Measurements from ENCODE around the gene EFCC1.

EFCC1 gene

DNA sequence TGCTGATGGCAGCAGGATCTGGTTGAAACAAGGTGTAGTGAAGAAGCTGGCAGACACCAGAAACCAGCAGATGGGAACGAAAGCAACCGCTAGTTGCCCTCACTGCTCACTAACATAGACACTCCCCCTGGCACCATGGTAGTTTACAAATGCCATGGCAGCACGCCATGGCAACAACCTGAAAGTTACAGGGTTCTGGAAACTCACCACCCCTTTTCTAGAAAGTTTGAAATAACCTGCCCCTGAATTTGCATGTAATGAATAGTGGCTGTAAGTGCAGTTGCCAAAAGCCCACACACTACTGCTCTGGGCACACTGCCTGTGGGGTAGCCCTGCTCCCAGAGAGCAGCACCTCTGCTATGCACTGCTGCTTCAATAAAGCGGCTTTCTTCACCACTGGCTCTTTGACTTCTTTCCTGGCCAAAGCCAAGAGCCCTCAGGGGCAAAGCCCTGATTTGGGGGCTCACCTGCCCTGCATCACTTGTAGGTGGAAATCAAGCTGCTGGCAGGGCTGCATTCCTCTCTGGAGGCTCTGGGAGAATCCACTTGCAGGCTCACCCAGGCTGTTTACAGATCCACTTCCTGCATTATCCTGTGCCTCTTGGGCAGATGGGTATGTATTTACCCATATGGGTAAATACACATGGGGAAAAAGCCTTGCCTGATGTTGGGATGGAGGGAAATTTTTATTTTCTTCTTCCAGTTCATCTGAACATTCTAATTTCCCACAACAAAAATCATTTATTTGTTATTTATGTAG is 57.5 kb downstream of the EFCC1 start:
- H3K36me3 ChIP-seq (replicated peaks; ENCODE audit: insufficient read depth, low read length) = no peaks in the 10 kb centered on the region
- TF ChIP-seq EZH2 (optimal IDR thresholded peaks at IDR 0.05; ENCODE audit: low read depth, low read length) = no peak
- TF ChIP-seq, protein P1, sequence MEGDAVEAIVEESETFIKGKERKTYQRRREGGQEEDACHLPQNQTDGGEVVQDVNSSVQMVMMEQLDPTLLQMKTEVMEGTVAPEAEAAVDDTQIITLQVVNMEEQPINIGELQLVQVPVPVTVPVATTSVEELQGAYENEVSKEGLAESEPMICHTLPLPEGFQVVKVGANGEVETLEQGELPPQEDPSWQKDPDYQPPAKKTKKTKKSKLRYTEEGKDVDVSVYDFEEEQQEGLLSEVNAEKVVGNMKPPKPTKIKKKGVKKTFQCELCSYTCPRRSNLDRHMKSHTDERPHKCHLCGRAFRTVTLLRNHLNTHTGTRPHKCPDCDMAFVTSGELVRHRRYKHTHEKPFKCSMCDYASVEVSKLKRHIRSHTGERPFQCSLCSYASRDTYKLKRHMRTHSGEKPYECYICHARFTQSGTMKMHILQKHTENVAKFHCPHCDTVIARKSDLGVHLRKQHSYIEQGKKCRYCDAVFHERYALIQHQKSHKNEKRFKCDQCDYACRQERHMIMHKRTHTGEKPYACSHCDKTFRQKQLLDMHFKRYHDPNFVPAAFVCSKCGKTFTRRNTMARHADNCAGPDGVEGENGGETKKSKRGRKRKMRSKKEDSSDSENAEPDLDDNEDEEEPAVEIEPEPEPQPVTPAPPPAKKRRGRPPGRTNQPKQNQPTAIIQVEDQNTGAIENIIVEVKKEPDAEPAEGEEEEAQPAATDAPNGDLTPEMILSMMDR (IDR thresholded peaks at IDR 0.05; ENCODE audit: low read length) = peak; percentile 26
- H3K4me1 ChIP-seq (ENCODE audit: low read length) = peaks cover 24% of the 10 kb centered on the region
- peak overlapping the region; percentile 87 for H3K27ac ChIP-seq (ENCODE audit: low read length)
- DNase-seq = peak; percentile 95
- peak overlapping the region; percentile 68 for H3K9ac ChIP-seq (ENCODE audit: low read length)
- H3K27me3 ChIP-seq (replicated peaks; ENCODE audit: insufficient read depth, low read length) = no peaks in the 10 kb centered on the region
- H2AFZ ChIP-seq (ENCODE audit: low read length) = peak overlapping the region; percentile 29; the same call in 1 of the 2 replicates
- peak overlapping the region; percentile 71 for H3K4me2 ChIP-seq (ENCODE audit: low read depth, low read length)
- H4K20me1 ChIP-seq (ENCODE audit: insufficient read depth, low read length) = no peaks in the 10 kb centered on the region
- H3K9me3 ChIP-seq (replicated peaks; ENCODE audit: insufficient read depth, low read length) = no peaks in the 10 kb centered on the region
- peaks cover 14% of the 10 kb centered on the region for H3F3A ChIP-seq (ENCODE audit: insufficient read depth, low read length)
- no peaks in the 10 kb centered on the region for H3K79me2 ChIP-seq (ENCODE audit: low read length)
- peak overlapping the region; percentile 10; the same call in 1 of the 2 replicates for H3K4me3 ChIP-seq (ENCODE audit: low read length)
- no peaks in the 10 kb centered on the region for H3K9me2 ChIP-seq (replicated peaks; ENCODE audit: insufficient read depth, low read length)

DNA sequence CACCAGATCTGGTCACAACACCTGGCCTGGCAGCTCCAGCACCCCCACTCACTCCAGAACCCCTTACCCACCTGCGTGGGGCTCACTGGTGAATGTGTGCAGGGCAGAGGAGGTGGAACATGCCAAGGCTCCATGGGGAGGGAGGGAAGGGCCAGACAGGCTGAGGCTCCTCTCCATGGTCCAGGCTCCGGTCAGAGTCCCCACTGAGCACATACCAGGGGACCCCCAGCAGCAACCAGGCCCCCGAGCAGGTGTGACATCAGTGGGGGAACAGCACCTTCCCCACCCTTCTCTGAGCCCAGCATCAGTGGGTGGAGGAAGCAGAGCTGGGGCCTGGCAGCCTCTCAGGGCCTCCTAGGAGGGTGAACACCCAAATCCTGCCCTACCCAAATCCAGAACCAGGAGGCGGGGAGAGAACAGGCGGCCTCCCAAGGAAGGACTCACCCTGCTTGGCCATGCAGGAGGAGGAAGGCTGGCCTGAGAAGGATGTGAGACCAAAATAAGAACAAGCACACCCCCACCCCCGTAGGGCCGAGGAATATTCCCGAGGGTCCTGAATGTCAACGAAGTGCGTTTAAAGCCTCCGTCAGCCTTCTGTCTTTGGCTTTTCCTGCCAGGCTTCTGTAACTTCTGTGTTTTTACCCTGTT is 58.3 kb downstream of the EFCC1 start:
- no peaks in the 10 kb centered on the region for H4K20me1 ChIP-seq (ENCODE audit: insufficient read depth, low read length)
- no peaks in the 10 kb centered on the region for H3K36me3 ChIP-seq (replicated peaks; ENCODE audit: insufficient read depth, low read length)
- no peak overlapping the region for H3K4me3 ChIP-seq (ENCODE audit: low read length)
- H3K9me2 ChIP-seq (replicated peaks; ENCODE audit: insufficient read depth, low read length) = no peaks in the 10 kb centered on the region
- no peak for TF ChIP-seq EZH2 (optimal IDR thresholded peaks at IDR 0.05; ENCODE audit: low read depth, low read length)
- TF ChIP-seq, protein P1 (IDR thresholded peaks at IDR 0.05; ENCODE audit: low read length) = no peak
- no peak for TF ChIP-seq EZH2phosphoT487 (IDR thresholded peaks at IDR 0.05; ENCODE audit: low read length)
- peak overlapping the region; percentile 87; the same call in 1 of the 2 replicates for H3K27ac ChIP-seq (ENCODE audit: low read length)
- no peaks in the 10 kb centered on the region for H3K9me3 ChIP-seq (replicated peaks; ENCODE audit: insufficient read depth, low read length)
- DNase-seq = no peak
- no peak overlapping the region for H2AFZ ChIP-seq (ENCODE audit: low read length)
- peak overlapping the region; percentile 71 for H3K4me2 ChIP-seq (ENCODE audit: low read depth, low read length)
- H3K79me2 ChIP-seq (ENCODE audit: low read length) = no peaks in the 10 kb centered on the region
- peak overlapping the region; percentile 68; the same call in 1 of the 2 replicates for H3K9ac ChIP-seq (ENCODE audit: low read length)
- peaks cover 12% of the 10 kb centered on the region for H3F3A ChIP-seq (ENCODE audit: insufficient read depth, low read length)
- H3K27me3 ChIP-seq (replicated peaks; ENCODE audit: insufficient read depth, low read length) = no peaks in the 10 kb centered on the region
- H3K4me1 ChIP-seq (ENCODE audit: low read length) = peaks cover 22% of the 10 kb centered on the region

DNA sequence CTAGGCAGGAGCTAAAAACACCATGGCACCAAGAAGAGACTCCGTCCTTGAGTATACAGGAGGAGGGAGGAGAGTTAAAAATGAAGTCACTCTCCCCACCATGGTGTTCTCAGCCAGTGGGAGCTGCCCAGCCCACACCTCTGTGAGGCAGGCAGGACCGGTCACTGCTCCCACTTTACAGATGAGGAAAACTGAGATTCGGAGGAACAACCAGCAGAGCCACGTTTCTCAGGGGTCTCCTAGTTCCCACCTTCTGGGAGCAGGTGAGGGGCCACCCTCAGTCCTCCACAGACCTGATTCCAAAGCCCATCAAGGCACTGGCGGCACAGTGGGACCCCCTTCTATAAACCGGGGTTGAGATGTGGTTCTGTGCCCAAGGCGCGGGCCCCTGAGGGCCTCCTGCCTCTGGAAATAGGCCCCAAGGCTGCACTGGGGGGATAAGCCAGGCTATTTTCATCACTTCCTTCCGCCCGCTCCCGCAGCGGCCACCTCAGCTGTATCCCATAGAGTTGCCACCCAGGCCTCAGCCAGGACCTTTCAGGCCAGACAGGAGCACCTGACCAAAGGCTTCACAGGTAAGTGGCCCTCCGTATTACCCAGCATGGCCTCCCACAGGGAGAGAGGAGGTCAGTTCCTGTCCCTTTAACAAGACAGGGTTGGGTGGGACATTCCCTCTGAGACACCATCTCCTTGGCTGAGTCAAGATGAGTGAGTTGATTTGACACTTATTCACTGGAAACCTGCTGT is 59.3 kb downstream of the EFCC1 start, which contains the start of gene GP9:
GP9 (plus strand) TSS at position 504 of the 747 bp plus-strand sequence. CDS start 961 bp downstream, outside the sequence.
- peak within 1 kb of the TSS; percentile 87; the same call in 1 of the 2 replicates for H3K27ac ChIP-seq (ENCODE audit: low read length)

More for the DNA sequence above, 59.3 kb downstream of the EFCC1 start, which contains the start of gene GP9:
- no peak within 1 kb of the TSS for H3K4me3 ChIP-seq (ENCODE audit: low read length)
- H3K36me3 ChIP-seq (replicated peaks; ENCODE audit: insufficient read depth, low read length) = no peaks in the 10 kb centered on the region
- H3K79me2 ChIP-seq (ENCODE audit: low read length) = no peaks in the 10 kb centered on the region
- no peaks in the 10 kb centered on the region for H3K9me2 ChIP-seq (replicated peaks; ENCODE audit: insufficient read depth, low read length)
- peak within 1 kb of the TSS; percentile 68; the same call in 1 of the 2 replicates for H3K9ac ChIP-seq (ENCODE audit: low read length)
- H3K9me3 ChIP-seq (replicated peaks; ENCODE audit: insufficient read depth, low read length) = no peaks in the 10 kb centered on the region
- no peak within 1 kb of the TSS for H2AFZ ChIP-seq (ENCODE audit: low read length)
- no peaks in the 10 kb centered on the region for H3K27me3 ChIP-seq (replicated peaks; ENCODE audit: insufficient read depth, low read length)
- H3K4me2 ChIP-seq (ENCODE audit: low read depth, low read length) = no peak within 1 kb of the TSS
- DNase-seq = no peak
- no peaks in the 10 kb centered on the region for H4K20me1 ChIP-seq (ENCODE audit: insufficient read depth, low read length)
- peaks cover 22% of the 10 kb centered on the region for H3K4me1 ChIP-seq (ENCODE audit: low read length)
- TF ChIP-seq EZH2phosphoT487 (IDR thresholded peaks at IDR 0.05; ENCODE audit: low read length) (no peak), EZH2 (optimal IDR thresholded peaks at IDR 0.05; ENCODE audit: low read depth, low read length) (no peak)
- TF ChIP-seq, protein P1 (IDR thresholded peaks at IDR 0.05; ENCODE audit: low read length) = no peak
- peaks cover 12% of the 10 kb centered on the region for H3F3A ChIP-seq (ENCODE audit: insufficient read depth, low read length)
